Stimulated activated CD8-positive, alpha-beta memory T cell treated with anti-CD3 and anti-CD28 coated beads, Interleukin-4, amount 100 ng/mL, for 48 hours (primary cell): Measurements from ENCODE around the gene SNCB.

ENCODE experiments used
- DNase-seq: peaks from one replicate; pipeline ENCODE4 v3.0.0-alpha.2; 2020

The SNCB gene

DNA sequence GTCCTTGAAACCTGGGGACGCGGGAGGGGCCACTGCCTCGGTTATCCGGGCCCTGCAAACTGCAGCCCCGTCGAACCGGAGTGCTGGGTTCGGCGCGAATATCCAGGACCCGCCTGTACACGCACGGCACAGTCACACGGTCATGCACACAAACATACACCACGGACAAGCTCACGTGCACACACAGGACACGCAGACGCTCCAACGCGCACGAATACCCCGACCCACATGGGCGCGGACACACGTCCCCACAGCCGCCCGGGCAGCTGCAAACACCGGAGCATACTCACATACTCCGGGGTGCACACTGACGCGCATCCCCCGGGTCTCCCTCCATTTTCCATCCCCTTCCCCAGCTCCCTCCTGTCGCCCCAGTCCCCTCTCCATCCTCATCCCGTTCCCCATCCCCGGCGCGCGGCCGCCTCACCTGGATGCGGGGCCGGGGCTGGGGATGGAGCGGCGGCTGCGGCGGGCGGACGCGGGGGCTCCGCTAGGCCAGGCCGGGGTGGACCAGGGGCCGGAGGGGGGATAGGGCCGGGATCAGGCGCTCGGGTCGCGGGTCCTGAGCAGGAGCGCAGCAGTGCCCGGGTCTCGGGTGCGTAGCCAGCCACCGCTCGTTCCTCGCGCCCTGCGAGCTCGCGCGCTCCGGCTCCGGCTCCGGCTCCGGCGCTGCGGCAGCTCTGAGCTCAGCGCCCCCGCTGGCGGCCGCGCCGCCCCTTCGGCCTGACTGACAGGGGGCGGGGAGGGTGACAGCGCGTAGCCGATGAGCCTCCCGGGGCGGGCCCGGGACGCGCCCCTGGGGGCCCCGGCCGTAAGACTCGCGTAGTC lies at the start of gene SNCB, which contains the start of gene EIF4E1B:
TSS of gene SNCB (minus strand) at position 682 of the 828 bp plus-strand sequence. CDS start 880 bp downstream, outside the sequence.
TSS of gene EIF4E1B (plus strand) at position 823 of the 828 bp plus-strand sequence. CDS start 12,113 bp downstream, outside the sequence.
- DNase-seq: peak; percentile 76

DNA sequence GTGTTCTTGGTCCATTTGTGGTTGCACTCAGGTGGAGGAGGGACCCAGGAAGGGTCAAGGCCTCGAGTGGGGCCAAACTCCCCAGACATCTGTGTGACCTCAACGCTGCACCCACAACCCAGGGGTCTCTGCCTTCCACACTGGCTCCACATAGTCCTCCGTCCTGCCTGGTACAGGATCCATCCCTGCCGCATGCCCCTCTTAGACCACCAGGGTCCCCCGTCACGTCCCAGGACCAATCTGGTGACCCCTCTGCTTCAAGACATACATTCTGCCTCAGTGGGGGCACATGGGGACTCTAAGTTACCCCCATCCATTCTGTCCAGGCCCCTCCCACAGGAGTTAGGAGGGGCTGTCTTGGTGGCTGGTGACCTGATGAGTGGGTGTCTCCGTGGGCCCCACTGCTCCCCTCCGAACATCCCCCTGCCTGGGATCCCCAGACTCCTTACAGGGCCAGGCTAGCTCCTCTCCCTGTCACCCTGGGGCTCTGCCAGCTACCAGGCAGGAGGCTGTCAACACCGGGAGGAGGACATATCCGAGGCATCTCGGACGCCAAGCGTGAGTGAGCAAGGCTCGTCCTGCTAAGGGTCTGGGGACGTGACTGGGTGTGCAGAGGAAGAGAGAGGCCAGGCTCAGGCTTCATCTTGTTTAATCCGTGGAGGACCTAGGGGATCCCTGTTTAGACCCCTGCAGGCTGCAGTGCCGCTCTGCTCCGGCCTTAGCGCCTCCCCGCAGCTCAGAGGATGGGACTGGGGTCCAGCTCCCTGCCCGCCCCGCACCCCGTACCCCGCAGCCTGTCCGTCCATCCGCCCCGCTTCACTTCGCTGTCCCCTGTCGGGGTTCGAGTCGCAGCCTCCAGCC lies 49.3 kb upstream of the SNCB start:
- no peak for DNase-seq

DNA sequence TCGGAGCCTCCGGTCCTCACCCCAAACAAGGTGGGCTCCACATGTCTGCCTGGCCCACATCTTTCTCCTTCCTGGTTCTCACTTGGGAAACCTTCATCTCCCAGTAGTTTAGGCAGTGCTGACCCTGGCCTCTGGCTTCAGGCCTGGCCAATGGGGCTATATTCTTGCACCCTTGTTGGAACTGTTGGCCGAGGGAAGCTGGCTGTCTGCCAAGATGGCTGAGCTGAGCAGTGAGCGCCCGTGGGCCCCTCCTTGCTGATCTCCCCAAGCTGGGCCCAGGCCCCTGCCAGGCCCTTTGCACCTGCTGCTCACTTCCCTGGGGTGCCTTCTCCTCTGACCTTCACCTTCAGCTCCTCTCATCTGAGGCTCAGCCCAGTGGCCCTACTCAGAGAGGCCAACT lies 48.2 kb upstream of the SNCB start:
- DNase-seq: no peak

DNA sequence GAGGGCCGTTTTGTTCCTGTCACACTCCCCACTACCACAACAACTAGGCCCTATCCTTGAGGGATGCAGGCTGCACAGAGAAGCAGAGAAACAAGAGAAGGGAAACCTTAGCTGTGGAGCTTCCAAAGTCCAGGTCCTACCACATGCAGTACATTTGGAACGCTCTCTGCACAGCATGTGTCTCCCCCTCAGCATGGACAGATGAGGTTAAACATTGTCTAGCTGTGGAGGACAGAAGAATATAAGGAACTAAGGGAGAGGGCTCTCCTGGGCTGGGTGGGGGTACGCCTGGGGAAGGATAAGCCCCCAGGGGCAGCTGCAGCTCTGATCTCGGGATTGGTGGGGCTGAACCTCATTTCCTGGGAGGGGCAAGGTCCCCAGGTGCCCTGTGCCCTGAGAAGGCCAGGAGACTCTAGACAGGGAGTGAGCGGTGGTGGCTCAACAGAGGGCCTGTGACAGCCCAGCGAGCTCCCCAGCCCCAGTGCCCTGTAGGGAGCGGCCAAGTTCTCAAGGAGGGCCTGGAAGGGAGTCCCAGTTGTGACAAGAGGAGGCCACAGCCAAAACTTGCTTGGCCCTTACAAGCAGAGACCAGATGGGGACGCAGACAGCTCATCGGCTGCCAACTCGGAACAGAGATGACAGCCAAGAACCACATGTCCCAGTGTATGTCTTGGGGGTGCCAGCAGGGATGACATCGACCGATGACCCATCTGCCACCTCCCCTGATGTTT lies 47.0 kb upstream of the SNCB start:
- no peak for DNase-seq

DNA sequence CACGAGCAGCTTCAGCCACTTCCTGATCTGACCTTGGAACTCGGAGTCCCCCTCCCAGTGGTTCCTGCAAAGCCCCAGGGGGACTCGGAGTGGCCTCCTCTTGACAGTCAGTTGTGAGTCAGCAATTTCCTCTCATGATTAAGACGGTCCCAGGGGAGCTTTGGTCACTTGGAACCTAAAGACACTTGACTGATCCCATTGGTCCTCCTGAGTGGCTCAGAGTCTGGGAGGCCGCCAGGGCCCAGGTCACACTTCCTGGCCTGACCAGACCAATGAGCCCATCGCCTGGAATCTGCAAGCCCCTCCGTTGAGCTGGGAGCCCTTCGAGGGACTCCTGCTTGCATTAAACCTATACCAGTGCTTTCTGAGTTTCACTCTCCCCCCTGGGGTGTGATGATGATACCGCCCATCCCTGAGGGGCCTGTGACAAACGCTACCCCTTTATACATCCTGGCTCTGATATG lies 46.1 kb upstream of the SNCB start:
- no peak for DNase-seq

DNA sequence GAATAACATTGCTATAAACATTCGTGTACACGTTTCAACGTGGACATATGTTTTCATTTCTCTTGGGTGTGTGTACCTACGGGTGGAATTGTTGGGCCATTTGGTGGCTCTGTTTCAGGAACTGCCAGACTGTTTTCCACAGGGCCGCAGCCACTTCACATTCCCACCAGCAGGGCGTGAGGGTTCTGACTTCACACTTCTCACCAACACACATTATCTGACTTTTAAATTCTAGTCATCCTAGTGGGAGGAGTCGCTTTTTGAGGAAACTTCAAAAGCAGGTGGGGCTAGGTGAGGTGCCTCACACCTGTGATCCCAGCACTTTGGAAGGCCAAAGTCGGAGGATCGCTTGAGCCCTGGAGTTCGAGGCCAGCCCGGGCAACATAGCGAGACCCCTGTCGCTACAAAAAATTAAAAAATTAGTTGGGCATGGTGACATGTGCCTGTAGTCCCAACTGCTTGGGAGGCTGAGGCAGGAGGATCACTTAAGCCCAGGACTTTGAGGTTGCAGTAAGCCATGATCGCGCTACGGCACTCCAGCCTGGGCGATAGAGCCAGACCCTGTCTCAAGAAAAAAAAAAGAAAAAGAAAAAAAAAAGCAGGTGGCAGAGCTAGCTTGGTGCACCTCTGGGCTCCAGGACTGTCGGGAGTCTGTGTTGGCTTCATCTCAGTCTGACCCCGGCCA lies 45.5 kb upstream of the SNCB start:
- DNase-seq: no peak

DNA sequence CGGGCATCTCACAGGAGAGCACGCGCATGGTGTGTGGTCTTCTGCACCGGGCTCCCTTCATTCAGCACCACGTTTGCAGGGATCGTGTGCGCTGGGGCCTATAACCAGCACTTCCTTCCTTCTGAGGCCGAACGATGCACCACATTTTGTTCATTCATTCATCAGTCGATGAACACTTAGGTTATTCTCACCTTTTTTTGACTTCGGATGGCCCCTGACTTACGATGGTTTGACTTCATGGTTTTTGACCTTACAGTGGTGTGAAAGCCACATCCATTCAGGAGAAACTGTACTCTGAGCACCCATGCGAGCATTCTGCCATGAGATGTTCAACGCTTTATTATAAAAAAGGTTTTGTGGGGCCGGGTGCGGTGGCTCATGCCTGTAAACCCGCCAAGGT lies 44.5 kb upstream of the SNCB start:
- no peak for DNase-seq

DNA sequence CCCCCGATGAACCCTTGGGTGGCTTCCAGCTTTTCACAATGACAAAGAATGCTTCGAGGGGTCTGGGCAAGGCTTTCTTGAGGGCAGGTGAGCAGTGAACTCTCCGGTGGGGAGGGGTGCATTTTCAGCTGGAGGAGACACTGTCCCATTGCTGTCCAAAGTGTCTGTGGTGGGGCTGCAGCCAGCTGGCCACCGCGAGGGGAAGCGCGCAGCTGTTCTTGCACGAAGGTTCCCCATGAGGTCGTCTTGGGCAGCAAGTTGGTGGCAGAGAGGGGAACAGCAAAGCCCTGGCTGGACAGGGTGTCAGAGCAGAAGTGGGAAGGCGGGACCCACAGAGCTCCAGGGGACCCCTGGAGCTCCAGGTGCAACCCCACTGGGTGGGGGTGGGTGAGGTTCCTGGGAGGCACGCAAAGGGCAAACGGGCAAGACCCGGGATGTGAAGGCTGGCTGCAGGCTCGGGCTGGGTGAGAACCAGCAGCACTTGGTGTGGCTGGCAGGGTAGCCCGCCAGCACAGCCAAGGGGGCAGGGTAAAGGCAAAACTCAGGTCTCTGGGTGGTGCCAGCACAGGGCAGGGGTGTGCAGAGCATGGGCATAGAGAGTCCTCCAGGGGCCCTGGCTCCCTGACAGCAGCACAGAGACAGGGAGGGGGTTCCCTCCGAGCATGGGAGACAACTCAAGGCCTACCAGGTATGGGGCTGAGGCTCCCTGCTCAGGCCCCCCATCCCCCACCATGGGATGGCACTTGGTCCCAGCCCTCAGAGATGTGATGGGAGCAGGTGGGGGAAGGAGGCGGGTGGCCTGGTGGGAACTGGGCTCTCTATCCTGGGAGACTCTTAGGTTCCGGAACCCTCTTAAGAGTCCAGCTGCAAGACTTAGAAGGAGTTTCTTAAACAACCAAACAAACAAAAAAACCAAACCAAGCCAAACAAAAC lies 43.6 kb upstream of the SNCB start:
- DNase-seq: no peak

DNA sequence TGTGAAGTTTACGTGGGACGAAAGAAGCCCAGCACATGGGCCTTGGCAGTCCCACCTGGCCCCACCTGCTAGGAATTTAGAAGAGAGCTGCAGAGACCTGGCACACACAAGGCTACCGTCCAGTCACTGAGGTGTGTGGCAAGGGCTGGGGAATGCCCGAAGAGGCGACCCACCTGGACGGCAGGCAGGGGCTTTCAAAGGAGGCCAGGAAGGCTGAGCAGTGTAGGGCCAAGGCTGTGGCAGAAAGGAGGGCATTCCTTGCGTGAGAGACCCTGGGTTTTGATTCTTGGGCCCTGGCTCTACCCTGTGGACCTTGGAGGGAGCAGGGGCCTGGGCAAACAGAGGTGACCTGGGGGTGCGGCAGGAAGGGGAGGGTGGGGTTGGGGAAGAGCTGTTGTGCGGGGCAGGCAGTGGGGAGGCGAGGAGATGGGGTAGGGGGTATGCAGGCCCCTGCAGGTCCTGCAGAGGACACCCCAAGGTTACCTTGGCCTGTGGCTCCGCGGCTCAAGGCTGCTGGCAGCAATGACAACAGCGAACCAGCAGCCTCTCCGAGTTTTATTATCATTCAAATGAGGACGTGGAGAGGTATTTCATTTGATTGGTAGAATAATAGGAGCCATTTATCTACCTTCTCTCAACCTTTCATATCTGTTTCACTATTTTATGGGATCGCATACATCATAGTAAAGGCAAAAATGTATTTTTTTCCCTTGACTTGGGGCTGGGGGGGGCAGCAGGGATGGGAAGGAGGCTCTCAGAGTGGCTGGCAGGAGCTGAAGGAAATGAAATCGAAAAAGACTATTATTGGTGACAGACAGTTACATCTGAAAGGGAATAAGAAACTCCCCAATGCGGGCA lies 41.8 kb upstream of the SNCB start:
- no peak for DNase-seq

DNA sequence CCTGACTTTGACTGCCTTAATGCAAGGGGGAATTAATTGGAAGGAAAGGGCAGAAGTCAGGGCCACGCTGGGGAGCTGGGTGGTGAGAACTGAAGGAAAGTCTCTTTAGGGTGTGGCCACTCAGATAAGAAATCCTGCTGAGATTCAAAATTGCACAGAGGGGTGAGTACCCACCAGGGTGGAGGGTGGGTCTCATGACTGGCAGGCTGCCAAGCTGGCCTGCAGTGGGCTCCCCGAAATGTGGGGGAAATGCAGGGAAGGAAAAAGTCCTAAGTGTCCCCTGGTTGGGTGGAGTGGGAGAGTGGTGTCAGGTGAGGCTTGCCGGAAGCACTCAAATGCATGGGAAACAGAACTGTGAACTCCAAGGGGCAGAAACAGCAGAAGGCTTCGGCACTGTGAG lies 41.1 kb upstream of the SNCB start:
- DNase-seq: no peak

DNA sequence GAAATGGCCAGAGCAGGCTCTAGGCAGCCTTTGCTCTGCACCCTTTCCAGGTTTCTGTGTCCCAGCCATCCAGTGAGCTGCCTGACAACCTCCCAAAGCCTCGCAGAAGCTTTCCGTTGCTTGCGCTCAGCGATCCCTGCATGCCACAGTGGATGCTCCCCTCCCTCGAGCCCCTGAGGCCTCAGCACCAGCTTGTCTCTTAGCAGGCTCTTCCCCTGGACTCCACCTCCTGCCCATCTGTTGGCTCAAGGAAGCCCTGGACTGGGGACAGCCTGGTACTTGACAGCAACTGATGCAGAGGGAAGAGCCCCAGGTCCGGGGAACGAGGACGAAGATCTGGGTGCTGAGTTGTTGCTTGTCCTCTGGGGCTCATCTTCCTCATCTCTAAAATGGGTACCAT lies 40.1 kb upstream of the SNCB start:
- no peak for DNase-seq

DNA sequence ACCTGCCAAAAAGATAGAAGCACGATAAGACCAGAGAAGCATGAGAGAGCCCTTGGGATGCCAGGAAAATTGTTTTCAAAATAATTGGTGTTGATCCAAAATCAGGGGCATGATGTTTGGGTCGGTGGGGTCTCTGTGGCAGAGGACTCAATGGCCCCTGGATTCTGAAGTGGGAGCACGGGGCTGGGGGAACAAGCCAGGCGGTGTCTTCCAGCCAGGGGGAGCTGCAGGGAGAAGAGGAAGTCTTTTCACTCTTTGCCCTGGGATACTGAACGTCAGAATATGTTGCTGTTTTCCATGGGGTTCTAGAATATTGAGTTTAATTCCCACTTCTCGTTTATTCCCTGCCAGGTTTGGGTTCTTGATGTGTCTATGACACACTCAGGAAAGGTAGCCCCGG lies 37.3 kb upstream of the SNCB start:
- no peak for DNase-seq

DNA sequence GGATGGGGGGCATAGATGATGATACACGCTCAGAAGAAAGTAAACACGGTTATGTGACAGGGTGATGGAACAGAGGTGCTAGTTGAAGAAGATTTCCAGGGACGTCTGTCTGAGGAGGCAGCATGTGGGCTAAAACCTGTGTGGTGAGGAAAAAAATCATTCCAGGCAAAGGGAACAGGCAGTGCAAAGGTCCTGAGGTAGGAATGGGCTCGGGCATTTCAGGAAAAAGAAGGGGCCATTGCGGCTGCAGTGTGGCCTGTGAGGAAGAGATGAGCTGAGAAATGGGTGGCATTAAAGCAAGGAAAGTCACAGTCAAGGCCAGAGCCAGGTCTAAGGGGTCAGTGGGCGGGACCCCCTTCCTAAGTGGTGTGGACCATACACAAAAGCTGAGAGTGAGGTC lies 35.2 kb upstream of the SNCB start:
- DNase-seq: no peak

DNA sequence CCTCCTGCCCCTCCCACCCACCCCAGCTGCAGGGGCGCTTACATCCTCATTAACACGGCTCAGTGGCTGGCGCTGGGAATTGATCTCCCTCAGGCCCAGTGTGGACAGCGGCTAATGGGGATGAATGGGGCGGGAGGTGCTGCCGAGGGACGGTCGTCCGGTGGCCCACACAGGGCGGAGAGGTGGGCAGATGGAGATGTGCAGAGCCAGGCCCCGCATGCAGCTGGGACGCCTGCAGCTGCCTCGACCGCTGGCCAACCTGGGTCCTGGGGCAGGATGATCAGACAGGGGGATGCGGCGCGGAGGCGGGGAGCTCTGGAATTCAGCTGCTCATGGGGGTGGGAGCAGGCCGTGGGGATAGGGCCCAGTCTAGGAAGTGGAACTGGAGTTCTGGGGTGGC lies 34.6 kb upstream of the SNCB start:
- no peak for DNase-seq

DNA sequence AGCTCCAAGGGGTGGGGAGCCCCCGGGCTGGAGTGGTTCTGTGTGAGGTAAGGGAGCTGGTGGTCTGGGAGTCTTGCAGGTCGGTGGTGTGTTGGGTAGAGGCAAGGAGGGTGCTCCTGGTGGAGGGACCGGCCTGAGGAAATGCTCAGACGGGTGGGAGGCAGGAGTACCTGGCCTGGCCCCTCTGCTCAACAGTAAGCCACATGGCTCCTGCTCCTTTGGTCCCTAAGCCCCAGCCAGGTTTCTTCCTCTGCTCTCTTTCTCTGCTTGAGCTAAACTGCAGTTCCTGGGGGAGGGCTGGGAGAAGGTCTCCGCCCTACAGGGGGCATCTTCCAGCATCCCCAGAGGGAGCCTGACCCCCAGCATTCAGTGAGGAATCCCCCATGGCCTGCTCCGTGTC lies 34.1 kb upstream of the SNCB start:
- DNase-seq: no peak

DNA sequence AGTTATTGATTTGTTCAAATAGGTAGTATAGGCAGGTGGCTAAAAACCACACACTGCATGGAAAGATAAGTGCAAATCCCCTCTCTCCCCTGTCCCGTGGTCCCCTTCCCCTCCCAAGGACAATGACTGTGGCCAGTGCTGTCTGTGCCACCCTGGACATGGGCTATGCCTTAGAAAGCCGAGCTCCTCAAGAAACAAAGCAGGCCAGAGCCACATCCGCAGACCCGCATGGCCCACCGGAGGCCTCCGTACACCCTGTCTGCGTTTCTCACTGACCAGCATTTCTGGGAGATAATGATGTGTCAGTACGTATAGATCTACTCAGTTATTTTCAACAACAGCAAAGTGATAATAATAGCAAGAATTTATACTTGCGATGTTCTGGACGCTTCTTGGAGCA lies 33.2 kb upstream of the SNCB start:
- no peak for DNase-seq

DNA sequence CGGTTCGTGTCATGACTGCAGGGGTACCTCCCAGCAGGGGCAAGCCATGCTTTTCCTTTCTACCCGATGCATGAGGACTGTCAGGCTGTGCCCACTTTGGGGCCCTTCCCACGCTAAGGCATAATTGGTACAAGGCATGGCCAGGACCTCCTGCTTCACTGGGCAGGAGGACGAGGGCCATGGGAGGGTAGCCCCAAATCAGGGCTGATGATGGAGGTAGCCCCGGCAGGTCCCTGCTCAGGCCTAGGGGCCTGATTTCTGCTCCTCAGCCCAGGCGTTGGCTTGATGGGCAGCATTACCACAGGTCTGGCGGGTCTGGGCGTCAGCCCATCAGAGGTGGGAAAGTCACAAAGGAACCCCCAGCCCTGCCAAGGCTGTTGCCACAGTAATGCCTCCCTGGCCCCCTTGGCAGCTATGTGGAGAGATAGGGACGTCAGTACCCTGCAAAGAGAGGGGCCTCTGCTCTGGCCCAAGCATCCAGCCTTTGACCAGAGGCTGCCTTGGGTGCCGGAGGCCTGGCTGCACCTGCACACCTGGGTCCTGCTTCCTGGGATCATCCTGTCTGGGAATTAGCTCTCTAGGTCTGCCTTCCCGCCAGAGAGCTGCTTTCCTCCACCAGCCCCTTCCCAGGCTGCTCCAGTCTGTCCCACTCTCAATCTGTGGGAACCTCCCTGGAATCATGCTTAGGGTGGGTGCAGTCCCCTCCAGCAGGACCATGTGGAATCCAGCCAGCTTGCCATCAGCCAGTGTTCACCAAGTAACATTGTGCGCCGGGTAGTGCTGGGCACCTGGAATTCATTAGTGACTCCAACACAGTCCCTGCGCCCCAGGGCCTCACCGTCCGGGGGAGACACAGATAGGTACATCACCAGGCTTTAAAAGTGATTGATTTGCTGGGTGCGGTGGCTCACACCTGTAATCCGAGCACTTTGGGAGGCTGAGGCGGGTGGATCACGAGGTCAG lies 32.3 kb upstream of the SNCB start:
- DNase-seq: no peak

DNA sequence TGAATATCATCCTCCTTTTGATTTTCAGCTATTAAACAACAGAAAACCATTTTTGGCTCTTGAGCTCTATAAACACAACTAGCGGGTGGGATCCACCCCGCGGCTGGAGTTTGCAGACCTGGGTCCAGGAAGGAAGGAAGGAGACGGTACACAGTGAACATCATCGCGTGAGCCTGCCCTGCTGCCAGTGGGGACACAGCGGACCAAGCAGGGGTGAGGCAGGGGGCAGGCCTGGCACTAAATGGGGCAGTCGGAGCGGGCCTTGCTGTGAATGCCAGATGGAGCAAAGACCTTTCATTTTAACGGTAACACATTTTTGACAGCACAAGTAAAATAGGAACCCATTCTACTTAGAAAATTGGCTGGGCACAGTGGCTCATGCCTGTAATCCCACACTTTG lies 31.3 kb upstream of the SNCB start:
- no peak for DNase-seq
